ENCODE results near the gene SLC5A4. TPM values are rescaled to one million over a fixed set of nuclear protein-coding genes. Genes with fewer than 3 reads are reported as not detected.

SLC5A4 gene
- not detected in 2 replicates for total RNA-seq (2013; cell fraction: nucleolus; rRNA removed)
- not detected in 2 replicates for total RNA-seq (2014; rRNA removed)
- total RNA-seq (2014; rRNA removed; fragmentation: Illumina TruSeq; extraction: Trizol), result not detected in 2 replicates
- total RNA-seq (2021), result not detected in 2 replicates
- polyA plus RNA-seq (2011; ENCODE audit: low read depth), result not detected
- not detected in 2 replicates for polyA plus RNA-seq (2011; rRNA removed)
- not detected in 2 replicates for polyA plus RNA-seq (2011; cell fraction: cytosol; rRNA removed)
- polyA plus RNA-seq (2011; cell fraction: nucleus; rRNA removed), result not detected in 2 replicates
- not detected in 2 replicates for polyA plus RNA-seq (2012)
- not detected in 2 replicates for polyA plus RNA-seq (2014; fragmentation: Illumina TruSeq; extraction: Trizol)
- not detected for polyA plus RNA-seq (2014; fragmentation: Nextera tagmentation; extraction: Ambion mirVana)
- not detected in 2 replicates for polyA plus RNA-seq (2014; rRNA removed)
- not detected for polyA plus RNA-seq (2016; fragmentation: Nextera tagmentation; extraction: Ambion mirVana)
- not detected in 2 replicates for polyA minus RNA-seq (2011; rRNA and poly(A)+ RNA removed)
- not detected in 2 replicates for polyA minus RNA-seq (2011; cell fraction: cytosol; rRNA and poly(A)+ RNA removed)
- not detected in 2 replicates for polyA minus RNA-seq (2011; cell fraction: nucleus; rRNA and poly(A)+ RNA removed)
- Bru-seq, nascent RNA, result not detected
- BruChase-seq, experiment 1, labeled RNA remaining after a 6-hour chase, result not detected
- BruChase-seq, experiment 2, labeled RNA remaining after a 2-hour chase, result not detected
- long read RNA-seq, experiment 1, result 0 reads
- long read RNA-seq, experiment 2, result 0 reads

- no peak within 1 kb of the TSS for H3K27ac ChIP-seq (ENCODE audit: control insufficient read depth, insufficient read depth)
- FAIRE-seq, result no peak
- intact Hi-C loops (cut with micrococcal nuclease; ENCODE audit: unreplicated experiment), result no loop called here
- 36% methylated on average over 5 of the region's 5 CpGs for WGBS (ENCODE audit: insufficient coverage, insufficient replicate concordance, low lambda C conversion rate, missing lambda C conversion rate)
- CTCF ChIA-PET, result interaction anchor here (0.6 to 1.2 kb wide), 2 partner anchors 11 to 278 kb away, joined by 3 read pairs; no protein-coding TSS in a partner anchor
- H3K9ac ChIP-seq (ENCODE audit: control insufficient read depth, insufficient read depth, low read length), result no peak within 1 kb of the TSS
- peaks cover 0 to 1% of the 10 kb centered on the region in 2 experiments; a peak in 1 of 4 replicates for H3K27me3 ChIP-seq (replicated peaks in 1 of 2; ENCODE audit: control insufficient read depth in 2 of 2, insufficient read depth in 2 of 2, low read length in 1 of 2)
- no peaks in the 10 kb centered on the region for H4K20me1 ChIP-seq (ENCODE audit: control insufficient read depth, insufficient read depth)
- no peak within 1 kb of the TSS for H3K4me2 ChIP-seq (ENCODE audit: control insufficient read depth, insufficient read depth)
- RAD21 ChIA-PET (ENCODE audit: unreplicated experiment), result interaction anchor here (1.1 kb wide), 1 partner anchor 10 kb away, joined by 3 read pairs; no protein-coding TSS in a partner anchor
- no peak for ATAC-seq
- in situ Hi-C loops (cut with MboI), result no loop called here
- no peaks in the 10 kb centered on the region for H3K4me1 ChIP-seq (ENCODE audit: control insufficient read depth, insufficient read depth, low read length)
- H3K79me2 ChIP-seq (ENCODE audit: control insufficient read depth, insufficient read depth, low read length), result no peaks in the 10 kb centered on the region
- no TSS peak for BruUV-seq (replicated peaks)
- H2AFZ ChIP-seq (ENCODE audit: control insufficient read depth, low read depth, low read length), result no peak within 1 kb of the TSS
- no peaks in the 10 kb centered on the region for H3K9me3 ChIP-seq (replicated peaks; ENCODE audit: control insufficient read depth, insufficient read depth, low read length)
- no peaks in the 10 kb centered on the region for H3K36me3 ChIP-seq (ENCODE audit: control insufficient read depth in 2 of 2, insufficient read depth in 2 of 2, low read length in 1 of 2)
- DNase-seq (ENCODE audit: low read depth, low spot score), result no peak
- SMC1A ChIA-PET (ENCODE audit: uncharacterized antibody, unreplicated experiment), result interaction anchor here (1.6 kb wide), 1 partner anchor 218 kb away, joined by 4 read pairs; no protein-coding TSS in a partner anchor
- no peak within 1 kb of the TSS for H3K4me3 ChIP-seq
- POLR2A ChIA-PET, result no interaction called here
- TF ChIP-seq PBX3 (IDR thresholded peaks at IDR 0.05; ENCODE audit: insufficient replicate concordance, low read depth, low read length) (no peak), HCFC1 (IDR thresholded peaks at IDR 0.05; ENCODE audit: low read length) (no peak), PAX5 (IDR thresholded peaks at IDR 0.05; ENCODE audit: borderline replicate concordance, low read depth, low read length) (no peak), IRF5 (IDR thresholded peaks at IDR 0.05; ENCODE audit: borderline replicate concordance) (no peak), YY1 (IDR thresholded peaks at IDR 0.05; ENCODE audit: low read depth, low read length) (no peak), CBFB (IDR thresholded peaks at IDR 0.05; ENCODE audit: low read depth) (no peak), RB1 (IDR thresholded peaks at IDR 0.05; ENCODE audit: borderline replicate concordance) (no peak), FOXM1 (IDR thresholded peaks at IDR 0.05; ENCODE audit: low read depth, low read length) (no peak), ZSCAN29 (IDR thresholded peaks at IDR 0.05) (no peak), RELA (IDR thresholded peaks at IDR 0.05; ENCODE audit: borderline replicate concordance, partially characterized antibody) (no peak), USF1 (IDR thresholded peaks at IDR 0.05; ENCODE audit: borderline replicate concordance, extremely low read length, insufficient read depth, low read depth, low read length) (no peak), BCL3 (IDR thresholded peaks at IDR 0.05; ENCODE audit: borderline replicate concordance, insufficient read depth, low read depth, low read length, poor library complexity, severe bottlenecking) (no peak), ETV6 (conservative IDR thresholded peaks at IDR 0.05 in 1 of 2, IDR thresholded peaks at IDR 0.05 in 1 of 2; ENCODE audit: borderline replicate concordance in 1 of 2, low read depth in 1 of 2) (no peak), MEF2B (IDR thresholded peaks at IDR 0.05; ENCODE audit: partially characterized antibody, poor library complexity, severe bottlenecking) (no peak), SIX5 (IDR thresholded peaks at IDR 0.05; ENCODE audit: low read depth, low read length, severe bottlenecking) (no peak), STAT3 (IDR thresholded peaks at IDR 0.05; ENCODE audit: low read depth, low read length) (no peak), SMAD1 (IDR thresholded peaks at IDR 0.05; ENCODE audit: low read depth, partially characterized antibody) (no peak)
Observed at GRCh38 chr22:32255217-32255616, at the start of gene SLC5A4. Gene SLC5A4, minus strand, starts transcription at chr22:32255347. Its CDS starts 18 bp downstream, at chr22:32255329.
